Left ventricle myocardium inferior (tissue), 1 donor: ENCODE results near the gene GUCA2B. TPM values are rescaled to one million over a fixed set of nuclear protein-coding genes. Genes with fewer than 3 reads are reported as not detected.

Experiments used
- DNase-seq: peaks from one replicate; pipeline ENCODE4 v3.0.0-alpha.2; 2020
- H3K27ac ChIP-seq: fragments of 200-600 bp; replicated peaks from 2 replicates; pipeline ENCODE4 v1.8.0; 2021
- H3K27me3 ChIP-seq: fragments of 200-600 bp; 2 replicates; pipeline ENCODE4 v1.8.0; 2021; ENCODE audit warnings: low read depth
- H3K36me3 ChIP-seq: fragments of 200-600 bp; 2 replicates; pipeline ENCODE4 v1.8.0; 2021
- H3K4me1 ChIP-seq: fragments of 200-600 bp; 2 replicates; pipeline ENCODE4 v1.8.0; 2021
- H3K4me3 ChIP-seq: fragments of 200-600 bp; 2 replicates; pipeline ENCODE4 v1.8.0; 2021; ENCODE audit warnings: mild to moderate bottlenecking, moderate library complexity
- H3K9me3 ChIP-seq: fragments of 200-600 bp; replicated peaks from 2 replicates; pipeline ENCODE4 v1.8.0; 2021
- intact Hi-C: fragments of 100-400 bp; cut with micrococcal nuclease; formaldehyde crosslinking; loops from one replicate; pipeline ENCODE4 v1.11.0; 2022
- total RNA-seq: library from RNA; stranded (reverse); fragmentation: NEBNext Ultra II Directional; extraction: Animal tissue kit (Norgen Biotek cat#: 25700); gene quantifications from one replicate; pipeline ENCODE4 v1.2.1, GENCODE V29; 2021
- TF ChIP-seq, protein P1 (sequence below): fragments of 200-600 bp; IDR thresholded peaks from 2 replicates; pipeline ENCODE4 v1.8.0; 2021; ENCODE audit warnings: antibody characterized with exemption, mild to moderate bottlenecking, borderline replicate concordance
- donor health status: DM: no; HTN: yes; CAD: no; lungs with severe emphysema.

Gene GUCA2B
- total RNA-seq, 1 donor from 2014 or later = not detected

DNA sequence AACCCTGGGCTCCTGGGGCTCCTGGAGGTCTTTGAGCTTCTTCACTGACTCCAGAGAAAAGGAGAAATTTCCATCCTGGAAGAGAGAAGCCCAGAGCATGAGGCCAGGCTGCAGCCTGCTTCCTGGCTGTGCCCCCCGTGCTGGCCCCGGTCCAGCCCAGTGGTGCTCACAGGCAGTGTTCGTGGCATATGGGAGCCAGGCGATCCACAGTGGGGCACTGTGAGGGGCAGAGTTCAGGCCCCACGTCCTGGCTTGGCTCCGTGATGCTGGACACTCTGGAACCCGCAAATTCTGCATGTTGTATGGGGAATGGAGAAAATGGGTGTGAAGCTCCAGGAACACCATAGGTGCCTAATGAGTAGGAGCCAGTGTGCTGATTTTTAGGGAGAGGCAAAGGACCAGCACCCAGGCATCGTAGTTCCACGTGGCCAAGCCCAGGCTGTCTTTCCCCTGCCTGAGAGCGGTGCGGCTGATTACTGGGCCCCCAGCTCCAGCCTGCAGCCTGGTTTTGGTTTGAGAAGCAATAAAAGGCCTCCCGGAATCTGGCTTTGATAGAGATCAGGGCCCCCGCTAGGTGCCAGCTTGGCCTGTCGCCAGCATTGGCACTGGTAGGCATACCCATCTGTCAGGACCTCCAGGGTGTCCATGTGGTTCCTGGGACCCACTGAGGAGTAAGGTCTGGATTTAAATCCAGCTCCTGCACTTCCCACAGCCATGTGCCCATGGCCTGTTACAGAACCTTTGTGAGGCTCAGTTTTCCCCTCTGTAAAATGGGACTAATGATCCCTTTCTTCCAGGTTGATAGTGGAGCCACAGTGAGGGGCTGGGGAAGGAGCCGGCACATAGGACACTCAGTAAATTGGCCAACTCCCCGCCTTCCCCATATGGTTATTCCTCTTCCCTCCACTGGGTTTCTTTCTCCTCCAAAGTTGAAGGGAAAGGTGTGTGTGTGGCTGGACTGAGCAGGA, 10.6 kb downstream of the GUCA2B start:
- DNase-seq = no peak
- no peaks in the 10 kb centered on the region for H3K27me3 ChIP-seq
- TF ChIP-seq, protein P1, sequence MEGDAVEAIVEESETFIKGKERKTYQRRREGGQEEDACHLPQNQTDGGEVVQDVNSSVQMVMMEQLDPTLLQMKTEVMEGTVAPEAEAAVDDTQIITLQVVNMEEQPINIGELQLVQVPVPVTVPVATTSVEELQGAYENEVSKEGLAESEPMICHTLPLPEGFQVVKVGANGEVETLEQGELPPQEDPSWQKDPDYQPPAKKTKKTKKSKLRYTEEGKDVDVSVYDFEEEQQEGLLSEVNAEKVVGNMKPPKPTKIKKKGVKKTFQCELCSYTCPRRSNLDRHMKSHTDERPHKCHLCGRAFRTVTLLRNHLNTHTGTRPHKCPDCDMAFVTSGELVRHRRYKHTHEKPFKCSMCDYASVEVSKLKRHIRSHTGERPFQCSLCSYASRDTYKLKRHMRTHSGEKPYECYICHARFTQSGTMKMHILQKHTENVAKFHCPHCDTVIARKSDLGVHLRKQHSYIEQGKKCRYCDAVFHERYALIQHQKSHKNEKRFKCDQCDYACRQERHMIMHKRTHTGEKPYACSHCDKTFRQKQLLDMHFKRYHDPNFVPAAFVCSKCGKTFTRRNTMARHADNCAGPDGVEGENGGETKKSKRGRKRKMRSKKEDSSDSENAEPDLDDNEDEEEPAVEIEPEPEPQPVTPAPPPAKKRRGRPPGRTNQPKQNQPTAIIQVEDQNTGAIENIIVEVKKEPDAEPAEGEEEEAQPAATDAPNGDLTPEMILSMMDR = no peak
- intact Hi-C loops = no loop called here
- no peak overlapping the region for H3K4me3 ChIP-seq
- H3K27ac ChIP-seq = peak overlapping the region; percentile 85
- H3K36me3 ChIP-seq = no peaks in the 10 kb centered on the region
- H3K9me3 ChIP-seq = peaks cover 19% of the 10 kb centered on the region
- H3K4me1 ChIP-seq = peaks cover 47% of the 10 kb centered on the region

GRCh38 chr1:42164551-42165420, 11.6 kb downstream of the GUCA2B start, which contains the start of gene GUCA2A:
TSS of gene GUCA2A (minus strand) at chr1:42164745. CDS start at chr1:42164712, 33 bp downstream.
- Histone ChIP-seq H3K27me3 (no peaks in the 10 kb centered on the region), H3K27ac (peak within 1 kb of the TSS; percentile 85), H3K4me1 (peaks cover 47% of the 10 kb centered on the region), H3K9me3 (peaks cover 18% of the 10 kb centered on the region), H3K4me3 (peak within 1 kb of the TSS; percentile 14), H3K36me3 (no peaks in the 10 kb centered on the region)
- no peak for DNase-seq
- intact Hi-C loops = no loop called here
- TF ChIP-seq, protein P1 = no peak

DNA sequence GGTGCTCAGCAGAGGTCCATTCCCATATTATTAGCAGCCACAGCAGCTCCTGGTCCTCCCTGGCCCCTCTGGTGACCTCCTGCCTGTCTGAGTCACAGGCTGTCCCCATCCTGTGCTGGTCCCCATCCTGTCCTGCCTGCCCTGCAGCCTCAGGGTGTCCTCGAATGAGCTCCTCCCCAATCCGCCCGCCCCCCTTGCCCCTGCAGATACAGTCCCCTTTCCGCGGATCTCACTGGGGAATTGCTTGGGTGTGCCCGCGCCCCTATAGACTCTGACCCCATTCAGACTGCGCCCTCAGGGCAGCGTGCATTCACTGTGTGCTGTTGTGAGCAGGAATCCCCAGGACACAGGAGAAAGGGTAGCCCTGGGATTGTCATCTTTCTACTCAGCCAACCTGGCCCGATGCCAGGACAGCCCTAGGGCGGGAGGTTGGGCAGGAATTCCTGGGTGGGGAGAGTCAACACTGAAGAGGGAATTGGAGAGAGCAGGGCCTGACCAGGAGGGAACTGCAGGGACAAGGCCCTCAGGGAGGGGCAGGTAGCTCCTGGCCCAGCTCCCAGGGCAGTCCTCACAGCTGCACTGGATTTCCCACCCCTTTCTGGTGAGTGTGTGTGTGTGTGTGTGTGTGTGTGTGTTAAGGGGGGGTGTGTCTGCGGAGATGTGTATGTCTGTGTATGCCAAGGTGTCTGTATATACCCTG, 12.5 kb downstream of the GUCA2B start:
- H3K4me3 ChIP-seq = peak overlapping the region; percentile 19
- peak overlapping the region; percentile 85 for H3K27ac ChIP-seq
- H3K27me3 ChIP-seq = no peaks in the 10 kb centered on the region
- TF ChIP-seq, protein P1 = no peak
- intact Hi-C loops = no loop called here
- peaks cover 10% of the 10 kb centered on the region for H3K9me3 ChIP-seq
- peak; percentile 69 for DNase-seq
- peaks cover 50% of the 10 kb centered on the region for H3K4me1 ChIP-seq
- H3K36me3 ChIP-seq = no peaks in the 10 kb centered on the region

- no peak overlapping the region for H3K4me3 ChIP-seq
These were observed 14.6 kb downstream of the GUCA2B start for GRCh38 chr1:42167611-42168390.

More at GRCh38 chr1:42167611-42168390, 14.6 kb downstream of the GUCA2B start:
- H3K36me3 ChIP-seq = no peaks in the 10 kb centered on the region
- H3K9me3 ChIP-seq = no peaks in the 10 kb centered on the region
- peaks cover 65% of the 10 kb centered on the region for H3K4me1 ChIP-seq
- TF ChIP-seq, protein P1 = no peak
- intact Hi-C loops = no loop called here
- no peaks in the 10 kb centered on the region for H3K27me3 ChIP-seq
- DNase-seq = no peak
- no peak overlapping the region for H3K27ac ChIP-seq
